ENCODE results near the gene PNMA8B. TPM values are rescaled to one million over a fixed set of nuclear protein-coding genes. Genes with fewer than 3 reads are reported as not detected.

Gene PNMA8B
- total RNA-seq, 1 donor from 2014 or later = under 0.01 TPM

GRCh38 chr19:46478356-46478986, 17.2 kb downstream of the PNMA8B start:
- DNase-seq (ENCODE audit: low read depth) = no peak
- no peaks in the 10 kb centered on the region for H3K36me3 ChIP-seq (ENCODE audit: control insufficient read depth, insufficient read depth, low read length)
- H3K27me3 ChIP-seq (ENCODE audit: control insufficient read depth, insufficient read depth, low read length) = no peaks in the 10 kb centered on the region
- TF ChIP-seq CTCF (IDR thresholded peaks at IDR 0.05; ENCODE audit: insufficient read depth, low read length, severe bottlenecking) = no peak
- no peak for FAIRE-seq
- no peak overlapping the region for H3K4me3 ChIP-seq (ENCODE audit: low read depth, low read length)

- FAIRE-seq (no peak), DNase-seq (ENCODE audit: low read depth) (peak; percentile 41)
- H3K27me3 ChIP-seq (ENCODE audit: control insufficient read depth, insufficient read depth, low read length) = no peaks in the 10 kb centered on the region
- H3K36me3 ChIP-seq (ENCODE audit: control insufficient read depth, insufficient read depth, low read length) = no peaks in the 10 kb centered on the region
- TF ChIP-seq CTCF (IDR thresholded peaks at IDR 0.05; ENCODE audit: insufficient read depth, low read length, severe bottlenecking) = no peak
- no peak overlapping the region for H3K4me3 ChIP-seq (ENCODE audit: low read depth, low read length)
Measured at GRCh38 chr19:46475986-46476385, 19.7 kb downstream of the PNMA8B start.

GRCh38 chr19:46474211-46474610, 21.5 kb downstream of the PNMA8B start:
- Histone ChIP-seq H3K27me3 (ENCODE audit: control insufficient read depth, insufficient read depth, low read length) (no peaks in the 10 kb centered on the region), H3K4me3 (ENCODE audit: low read depth, low read length) (no peak overlapping the region)
- TF ChIP-seq CTCF (IDR thresholded peaks at IDR 0.05; ENCODE audit: insufficient read depth, low read length, severe bottlenecking) = no peak

GRCh38 chr19:46472592-46472991, 23.1 kb downstream of the PNMA8B start:
- H3K4me3 ChIP-seq (ENCODE audit: low read depth, low read length) = no peak overlapping the region
- H3K36me3 ChIP-seq (ENCODE audit: control insufficient read depth, insufficient read depth, low read length) = no peaks in the 10 kb centered on the region
- TF ChIP-seq CTCF (IDR thresholded peaks at IDR 0.05; ENCODE audit: insufficient read depth, low read length, severe bottlenecking) = no peak
- no peak for DNase-seq (ENCODE audit: low read depth)
- H3K27me3 ChIP-seq (ENCODE audit: control insufficient read depth, insufficient read depth, low read length) = no peaks in the 10 kb centered on the region
- no peak for FAIRE-seq

More at GRCh38 chr19:46474211-46474610, 21.5 kb downstream of the PNMA8B start:
- DNase-seq (ENCODE audit: low read depth) (no peak), FAIRE-seq (no peak)
- H3K36me3 ChIP-seq (ENCODE audit: control insufficient read depth, insufficient read depth, low read length) = no peaks in the 10 kb centered on the region

GRCh38 chr19:46471811-46472543, 23.7 kb downstream of the PNMA8B start:
- peak overlapping the region; percentile 42 for H3K4me3 ChIP-seq (ENCODE audit: low read depth, low read length)

More at GRCh38 chr19:46471811-46472543, 23.7 kb downstream of the PNMA8B start:
- FAIRE-seq (no peak), DNase-seq (ENCODE audit: low read depth) (no peak)
- Histone ChIP-seq H3K36me3 (ENCODE audit: control insufficient read depth, insufficient read depth, low read length) (no peaks in the 10 kb centered on the region), H3K27me3 (ENCODE audit: control insufficient read depth, insufficient read depth, low read length) (no peaks in the 10 kb centered on the region)
- TF ChIP-seq CTCF (IDR thresholded peaks at IDR 0.05; ENCODE audit: insufficient read depth, low read length, severe bottlenecking) = no peak

All from bronchial epithelial cell (primary cell).